ENCODE measurements around the gene HIVEP3. TPM values are rescaled to one million over a fixed set of nuclear protein-coding genes. Genes with fewer than 3 reads are reported as not detected.

HIVEP3 gene
- total and polyA plus RNA-seq, 2 donors (not counting 1 experiment from before 2014, with no cell fraction given), result 2.0 to 5.1 TPM

DNA sequence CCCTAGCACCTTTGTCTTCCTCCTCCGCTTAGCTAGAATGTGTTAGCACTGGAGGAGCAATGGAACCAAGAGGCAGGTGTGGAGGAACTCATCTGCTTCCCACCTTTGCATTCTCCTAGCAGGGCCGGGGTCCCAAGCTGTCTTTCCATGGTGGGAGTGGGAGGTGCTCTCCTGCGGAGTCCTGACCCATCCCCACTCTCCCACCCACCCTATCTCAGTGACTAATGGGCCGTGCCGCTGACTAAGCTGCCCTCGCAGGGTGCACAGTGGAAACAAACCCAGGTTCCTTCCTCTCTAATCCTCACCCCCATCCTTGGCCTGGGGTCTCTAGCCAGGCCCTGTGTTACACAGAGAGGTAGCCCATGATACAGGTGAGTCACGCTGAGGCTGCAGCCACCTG lies 177.5 kb downstream of the HIVEP3 start:
- H3K4me3 Mint-ChIP-seq, result peak overlapping the region; percentile 14
- peak overlapping the region; percentile 62 for H3K27ac Mint-ChIP-seq

DNA sequence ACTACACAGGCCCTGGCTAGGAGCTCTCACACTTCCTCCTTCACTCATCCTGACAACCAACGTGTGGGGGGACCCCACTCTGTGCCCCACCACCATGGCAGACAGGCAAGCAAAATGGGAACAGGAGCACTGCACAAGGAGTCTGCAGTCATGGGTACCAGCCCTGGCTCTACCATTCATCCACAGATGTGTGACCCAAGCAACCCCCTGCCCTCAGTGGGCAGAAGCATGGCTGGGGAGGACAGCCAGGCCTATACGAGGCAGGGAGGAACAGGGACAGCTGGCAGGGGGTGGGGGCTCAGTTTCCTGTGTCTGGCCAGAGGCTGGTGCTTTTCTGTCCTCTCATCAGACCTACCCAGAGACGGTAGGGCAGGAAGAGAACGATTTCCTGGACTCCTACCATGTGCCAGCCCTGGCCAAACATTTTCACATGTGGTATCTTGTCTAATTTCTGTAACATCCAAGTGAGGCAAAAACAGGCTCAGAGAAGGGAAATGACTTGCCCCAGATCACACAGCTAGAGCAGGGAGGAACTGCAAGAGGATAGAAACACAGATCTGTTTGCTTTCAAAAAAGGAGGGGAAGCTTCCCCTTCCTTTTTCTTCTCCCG lies 178.0 kb downstream of the HIVEP3 start:
- intact Hi-C loops (cut with micrococcal nuclease), result no loop called here
- Mint-ChIP-seq H3K4me3 (peak overlapping the region; percentile 85), H3K9me3 (ENCODE audit: insufficient read depth) (no peaks in the 10 kb centered on the region), H3K27me3 (no peaks in the 10 kb centered on the region), H3K4me1 (peaks cover 86% of the 10 kb centered on the region), H3K27ac (peak overlapping the region; percentile 62)
- ATAC-seq (ENCODE audit: low read depth) (no peak), DNase-seq (peak; percentile 31)
- Histone ChIP-seq H4K20me1 (ENCODE audit: control insufficient read depth, insufficient read depth, low read length, poor library complexity, severe bottlenecking) (no peaks in the 10 kb centered on the region), H3K36me3 (replicated peaks in 1 of 2; ENCODE audit: control extremely low read depth in 1 of 2, control insufficient read depth in 1 of 2, extremely low read depth in 1 of 2, insufficient read depth in 2 of 2, low read length in 1 of 2) (no peaks in the 10 kb centered on the region), H3K4me2 (replicated peaks; ENCODE audit: low read depth, low read length, poor library complexity, severe bottlenecking) (peak overlapping the region; percentile 72), H3K9ac (ENCODE audit: low read length) (no peak overlapping the region), H3K4me1 (ENCODE audit: control insufficient read depth in 2 of 2, insufficient read depth in 2 of 2, low read length in 2 of 2) (peaks cover 55 to 63% of the 10 kb centered on the region in 2 donors), H3K9me3 (ENCODE audit: control extremely low read depth in 1 of 3, control insufficient read depth in 2 of 3, insufficient read depth in 1 of 3, low read length in 2 of 3) (no peaks in the 10 kb centered on the region), H3K27me3 (replicated peaks in 1 of 4; ENCODE audit: control extremely low read depth in 1 of 4, control insufficient read depth in 3 of 4, insufficient read depth in 4 of 4, low read length in 3 of 4) (no peaks in the 10 kb centered on the region), H3K4me3 (ENCODE audit: control extremely low read depth in 1 of 5, extremely low read depth in 1 of 5, insufficient read depth in 1 of 5, low read depth in 2 of 5, low read length in 4 of 5) (no peak overlapping the region), H2AFZ (ENCODE audit: insufficient read depth, low read depth, low read length, poor library complexity, severe bottlenecking) (no peak overlapping the region), H3K27ac (ENCODE audit: low read length in 2 of 2) (peak overlapping the region in 1 of 2 donors; percentile 12), H3K79me2 (ENCODE audit: control insufficient read depth, insufficient read depth, low read length) (no peaks in the 10 kb centered on the region)
- TF ChIP-seq EZH2 (IDR thresholded peaks at IDR 0.05; ENCODE audit: borderline replicate concordance, insufficient read depth, low read depth, low read length, poor library complexity, severe bottlenecking), result no peak
- TF ChIP-seq, protein P1, sequence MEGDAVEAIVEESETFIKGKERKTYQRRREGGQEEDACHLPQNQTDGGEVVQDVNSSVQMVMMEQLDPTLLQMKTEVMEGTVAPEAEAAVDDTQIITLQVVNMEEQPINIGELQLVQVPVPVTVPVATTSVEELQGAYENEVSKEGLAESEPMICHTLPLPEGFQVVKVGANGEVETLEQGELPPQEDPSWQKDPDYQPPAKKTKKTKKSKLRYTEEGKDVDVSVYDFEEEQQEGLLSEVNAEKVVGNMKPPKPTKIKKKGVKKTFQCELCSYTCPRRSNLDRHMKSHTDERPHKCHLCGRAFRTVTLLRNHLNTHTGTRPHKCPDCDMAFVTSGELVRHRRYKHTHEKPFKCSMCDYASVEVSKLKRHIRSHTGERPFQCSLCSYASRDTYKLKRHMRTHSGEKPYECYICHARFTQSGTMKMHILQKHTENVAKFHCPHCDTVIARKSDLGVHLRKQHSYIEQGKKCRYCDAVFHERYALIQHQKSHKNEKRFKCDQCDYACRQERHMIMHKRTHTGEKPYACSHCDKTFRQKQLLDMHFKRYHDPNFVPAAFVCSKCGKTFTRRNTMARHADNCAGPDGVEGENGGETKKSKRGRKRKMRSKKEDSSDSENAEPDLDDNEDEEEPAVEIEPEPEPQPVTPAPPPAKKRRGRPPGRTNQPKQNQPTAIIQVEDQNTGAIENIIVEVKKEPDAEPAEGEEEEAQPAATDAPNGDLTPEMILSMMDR (IDR thresholded peaks at IDR 0.05), result no peak
- ChIA-PET CTCF (no interaction called here), POLR2A (interaction anchor here (0.6 to 1.0 kb wide), 2 partner anchors 12 to 14 kb away, joined by 3 read pairs; no protein-coding TSS in a partner anchor)
- WGBS (ENCODE audit: insufficient coverage), result 2% methylated on average over 3 of the region's 5 CpGs

More for the DNA sequence above, 177.5 kb downstream of the HIVEP3 start:
- H3K4me3 ChIP-seq (ENCODE audit: control extremely low read depth in 1 of 5, extremely low read depth in 1 of 5, insufficient read depth in 1 of 5, low read depth in 2 of 5, low read length in 4 of 5), result no peak overlapping the region
- CTCF ChIA-PET, result no interaction called here
- no peaks in the 10 kb centered on the region for H3K36me3 ChIP-seq (replicated peaks in 1 of 2; ENCODE audit: control extremely low read depth in 1 of 2, control insufficient read depth in 1 of 2, extremely low read depth in 1 of 2, insufficient read depth in 2 of 2, low read length in 1 of 2)
- H3K9me3 Mint-ChIP-seq (ENCODE audit: insufficient read depth), result no peaks in the 10 kb centered on the region
- POLR2A ChIA-PET, result interaction anchor here (0.6 to 1.0 kb wide), 2 partner anchors 13 to 14 kb away, joined by 3 read pairs; no protein-coding TSS in a partner anchor
- peak overlapping the region in 1 of 2 donors; percentile 12 for H3K27ac ChIP-seq (ENCODE audit: low read length in 2 of 2)
- H4K20me1 ChIP-seq (ENCODE audit: control insufficient read depth, insufficient read depth, low read length, poor library complexity, severe bottlenecking), result no peaks in the 10 kb centered on the region
- H3K79me2 ChIP-seq (ENCODE audit: control insufficient read depth, insufficient read depth, low read length), result no peaks in the 10 kb centered on the region
- H2AFZ ChIP-seq (ENCODE audit: insufficient read depth, low read depth, low read length, poor library complexity, severe bottlenecking), result no peak overlapping the region
- ATAC-seq (ENCODE audit: low read depth), result no peak
- peaks cover 55 to 65% of the 10 kb centered on the region in 2 donors for H3K4me1 ChIP-seq (ENCODE audit: control insufficient read depth in 2 of 2, insufficient read depth in 2 of 2, low read length in 2 of 2)
- no peaks in the 10 kb centered on the region for H3K27me3 ChIP-seq (replicated peaks in 1 of 4; ENCODE audit: control extremely low read depth in 1 of 4, control insufficient read depth in 3 of 4, insufficient read depth in 4 of 4, low read length in 3 of 4)
- no peak overlapping the region for H3K9ac ChIP-seq (ENCODE audit: low read length)
- peaks cover 90% of the 10 kb centered on the region for H3K4me1 Mint-ChIP-seq
- intact Hi-C loops (cut with micrococcal nuclease), result no loop called here
- no peak for TF ChIP-seq EZH2 (IDR thresholded peaks at IDR 0.05; ENCODE audit: borderline replicate concordance, insufficient read depth, low read depth, low read length, poor library complexity, severe bottlenecking)
- TF ChIP-seq, protein P1 (IDR thresholded peaks at IDR 0.05), result no peak
- no peaks in the 10 kb centered on the region for H3K9me3 ChIP-seq (ENCODE audit: control extremely low read depth in 1 of 3, control insufficient read depth in 2 of 3, insufficient read depth in 1 of 3, low read length in 2 of 3)
- WGBS (ENCODE audit: insufficient coverage), result 41% methylated on average over 4 of the region's 7 CpGs
- H3K4me2 ChIP-seq (replicated peaks; ENCODE audit: low read depth, low read length, poor library complexity, severe bottlenecking), result peak overlapping the region; percentile 72
- DNase-seq, result no peak
- H3K27me3 Mint-ChIP-seq, result no peaks in the 10 kb centered on the region
